GM23248 (cell line): Measurements from ENCODE around the gene ELOVL4. TPM values are rescaled to one million over a fixed set of nuclear protein-coding genes. Genes with fewer than 3 reads are reported as not detected.

Experiments
- DNase-seq: peaks from one replicate; pipeline ENCODE4 v3.0.0-alpha.2; 2015
- H2AFZ ChIP-seq: fragments of 200-600 bp; sonication (generic); 2 replicates; pipeline ENCODE4 v1.6.1; 2016; ENCODE audit warnings: antibody characterized with exemption
- H3F3A ChIP-seq: fragments of 200-600 bp; sonication (generic); 2 replicates; pipeline ENCODE4 v1.6.1; 2016; ENCODE audit warnings: mild to moderate bottlenecking, antibody characterized with exemption, mixed run types; ENCODE audit not compliant: insufficient read depth
- H3K27ac ChIP-seq: fragments of 200-600 bp; sonication (generic); 2 replicates; pipeline ENCODE4 v1.5.1; 2016; ENCODE audit warnings: mild to moderate bottlenecking
- H3K27me3 ChIP-seq: fragments of 200-600 bp; sonication (generic); replicated peaks from 2 replicates; pipeline ENCODE4 v1.6.1; 2016; ENCODE audit warnings: mild to moderate bottlenecking; ENCODE audit not compliant: insufficient read depth
- H3K36me3 ChIP-seq: fragments of 200-600 bp; sonication (generic); 2 replicates; pipeline ENCODE4 v1.6.1; 2016; ENCODE audit warnings: low read depth, mild to moderate bottlenecking
- H3K4me1 ChIP-seq: fragments of 200-600 bp; sonication (generic); 2 replicates; pipeline ENCODE4 v1.6.1; 2016; ENCODE audit warnings: mild to moderate bottlenecking; ENCODE audit not compliant: insufficient read depth
- H3K4me2 ChIP-seq: fragments of 200-600 bp; sonication (generic); one replicate; pipeline ENCODE4 v1.6.1; 2016; ENCODE audit warnings: mild to moderate bottlenecking; ENCODE audit not compliant: unreplicated experiment
- H3K4me3 ChIP-seq: fragments of 200-600 bp; sonication (generic); 2 replicates; pipeline ENCODE4 v1.5.1; 2016; ENCODE audit warnings: mild to moderate bottlenecking
- H3K79me2 ChIP-seq: fragments of 200-600 bp; sonication (generic); 2 replicates; pipeline ENCODE4 v1.6.1; 2016; ENCODE audit warnings: mild to moderate bottlenecking; ENCODE audit not compliant: insufficient read depth
- H3K9ac ChIP-seq: fragments of 200-600 bp; sonication (generic); 2 replicates; pipeline ENCODE4 v1.6.1; 2016; ENCODE audit warnings: mild to moderate bottlenecking
- H3K9me2 ChIP-seq: fragments of 200-600 bp; sonication (generic); 2 replicates; pipeline ENCODE4 v1.6.1; 2016; ENCODE audit warnings: mixed run types, mild to moderate bottlenecking, moderate library complexity; ENCODE audit not compliant: insufficient read depth
- H3K9me3 ChIP-seq: fragments of 200-600 bp; sonication (generic); one replicate; pipeline ENCODE4 v1.6.1; 2017; ENCODE audit warnings: low read depth
- H4K20me1 ChIP-seq: fragments of 200-600 bp; sonication (generic); 2 replicates; pipeline ENCODE4 v1.6.0; 2016; ENCODE audit not compliant: insufficient read depth
- EZH2 ChIP-seq: fragments of 200-600 bp; sonication (generic); IDR thresholded peaks from 2 replicates; pipeline ENCODE4 v1.6.1; 2018; ENCODE audit warnings: antibody characterized with exemption, mild to moderate bottlenecking; ENCODE audit not compliant: insufficient read depth, poor library complexity, severe bottlenecking
- EZH2phosphoT487 ChIP-seq: fragments of 200-600 bp; sonication (generic); IDR thresholded peaks from 2 replicates; pipeline ENCODE4 v1.6.1; 2018; ENCODE audit warnings: antibody characterized with exemption, moderate library complexity, mild to moderate bottlenecking, low read depth; ENCODE audit not compliant: insufficient read depth
- WGBS, 2 experiments: methylation state at CpG; one replicate each; pipeline ENCODE4 v1.1.6; 2015 to 2017; ENCODE audit warnings: low lambda C conversion rate in 2 of 2, low coverage in 1 of 2; ENCODE audit errors: missing lambda C conversion rate in 2 of 2; 5-methylcytosine and 5-hydroxymethylcytosine counted together
- in situ Hi-C: fragments of 300-500 bp; cut with MboI; formaldehyde crosslinking; loops from 2 replicates; pipeline ENCODE4 v1.15.0; 2020
- polyA plus RNA-seq: library from polyadenylated mRNA; unstranded; fragments of >200 nt; fragmentation: Nextera tagmentation; extraction: Ambion mirVana; gene quantifications from 2 replicates; pipeline ENCODE4 v1.2.1, GENCODE V29; 2016
- total RNA-seq: library from RNA; depleted of rRNA; stranded (reverse); fragments of >200 nt; shearing (Covaris generic); gene quantifications from 2 replicates; pipeline ENCODE4 v1.2.3, GENCODE V29; 2014

Gene ELOVL4
- total and polyA plus RNA-seq, 2 experiments from 2014 or later = 7.0 to 12.5 TPM

GRCh38 chr6:79895382-79896074, 51.8 kb downstream of the ELOVL4 start:
- TF ChIP-seq EZH2phosphoT487 = no peak
- TF ChIP-seq EZH2 = no peak
- no peaks in the 10 kb centered on the region for H3K79me2 ChIP-seq
- H3K4me3 ChIP-seq = no peak overlapping the region
- H3K36me3 ChIP-seq = no peaks in the 10 kb centered on the region
- DNase-seq = peak; percentile 57
- H3K9me3 ChIP-seq = no peaks in the 10 kb centered on the region
- no peak overlapping the region for H2AFZ ChIP-seq
- peaks cover 22% of the 10 kb centered on the region for H3F3A ChIP-seq
- no peaks in the 10 kb centered on the region for H3K9me2 ChIP-seq
- in situ Hi-C loops = no loop called here
- H3K27ac ChIP-seq = peak overlapping the region; percentile 34; the same call in 1 of the 2 replicates
- H3K27me3 ChIP-seq = no peaks in the 10 kb centered on the region
- H3K9ac ChIP-seq = no peak overlapping the region
- peak overlapping the region; percentile 15 for H3K4me2 ChIP-seq
- no peaks in the 10 kb centered on the region for H4K20me1 ChIP-seq
- H3K4me1 ChIP-seq = peaks cover 20% of the 10 kb centered on the region

- Histone ChIP-seq H4K20me1 (no peaks in the 10 kb centered on the region), H3K27ac (peak overlapping the region; percentile 34; the same call in 1 of the 2 replicates), H3K9me2 (no peaks in the 10 kb centered on the region), H3K9ac (no peak overlapping the region), H2AFZ (no peak overlapping the region; the same call in 1 of the 2 replicates), H3K4me2 (peak overlapping the region; percentile 15), H3K4me3 (no peak overlapping the region), H3F3A (peaks cover 22% of the 10 kb centered on the region), H3K79me2 (no peaks in the 10 kb centered on the region), H3K4me1 (peaks cover 20% of the 10 kb centered on the region), H3K9me3 (no peaks in the 10 kb centered on the region), H3K36me3 (no peaks in the 10 kb centered on the region), H3K27me3 (no peaks in the 10 kb centered on the region)
- no peak for TF ChIP-seq EZH2
- no peak for TF ChIP-seq EZH2phosphoT487
- in situ Hi-C loops = no loop called here
- DNase-seq = peak; percentile 45
- whole genome bisulfite sequencing, 2 experiments = 0 to 3% methylated on average over 1 of the region's 1 CpG
Measured at GRCh38 chr6:79894939-79895338, 52.4 kb downstream of the ELOVL4 start.

DNA sequence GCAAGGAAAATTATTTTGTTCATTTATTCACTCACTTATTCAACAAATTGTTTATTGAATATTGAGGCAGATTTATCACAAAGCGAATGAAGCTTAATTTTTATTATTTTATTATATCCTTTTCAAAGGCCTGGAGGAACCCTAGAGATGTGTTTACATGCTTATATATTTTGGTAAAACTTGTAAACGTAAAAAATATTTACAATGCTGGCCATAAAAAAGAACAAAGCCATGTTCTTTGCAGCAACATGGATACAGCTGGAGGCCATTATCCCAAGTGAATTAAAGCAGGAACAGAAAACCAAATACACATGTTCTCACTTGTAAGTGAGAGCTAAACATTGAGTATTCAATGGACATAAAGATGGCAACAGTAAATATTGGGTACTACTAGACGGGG, 58.8 kb downstream of the ELOVL4 start:
- in situ Hi-C loops = no loop called here
- 13 to 22% methylated on average over 2 to 3 of the region's 3 CpGs for WGBS, 2 experiments
- Histone ChIP-seq H3K9ac (no peak overlapping the region), H3K9me2 (no peaks in the 10 kb centered on the region), H4K20me1 (no peaks in the 10 kb centered on the region), H3K4me1 (no peaks in the 10 kb centered on the region), H3K36me3 (no peaks in the 10 kb centered on the region), H3K27ac (no peak overlapping the region), H3K9me3 (no peaks in the 10 kb centered on the region), H3F3A (no peaks in the 10 kb centered on the region), H3K27me3 (no peaks in the 10 kb centered on the region; the same call in 1 of the 2 replicates), H3K4me3 (no peak overlapping the region), H3K4me2 (no peak overlapping the region), H2AFZ (no peak overlapping the region), H3K79me2 (no peaks in the 10 kb centered on the region)
- no peak for DNase-seq
- TF ChIP-seq EZH2phosphoT487 (no peak), EZH2 (no peak)

DNA sequence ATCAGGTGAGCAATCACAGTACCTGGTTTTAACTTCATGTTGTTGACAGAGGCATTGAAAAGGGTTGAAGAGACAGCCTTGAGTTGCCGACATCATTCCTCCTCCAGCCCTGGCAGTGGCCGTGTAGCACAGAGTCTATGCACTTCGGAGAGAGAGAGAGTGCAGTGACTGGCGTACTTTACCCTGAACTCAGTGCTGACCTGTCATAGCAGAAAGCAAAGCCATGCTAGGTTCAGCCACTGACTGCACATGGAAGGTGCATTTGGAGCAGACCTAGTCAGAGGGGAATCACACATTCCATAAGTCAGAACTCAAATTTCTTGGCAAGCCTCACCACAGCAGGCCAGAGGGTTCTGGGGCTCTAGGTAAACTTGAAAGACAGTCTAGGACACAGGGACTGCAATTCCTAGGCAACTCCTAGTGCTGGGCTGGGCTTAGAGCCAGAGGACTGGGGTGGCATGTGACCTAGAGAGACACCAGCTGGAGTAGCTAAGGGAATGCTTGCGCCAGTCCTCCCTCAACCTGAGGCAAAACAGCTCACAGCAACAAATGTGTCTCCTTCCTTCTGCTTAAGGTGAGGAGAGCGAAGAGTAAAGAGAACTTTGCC, 69.1 kb downstream of the ELOVL4 start:
- H2AFZ ChIP-seq = no peak overlapping the region
- no peak overlapping the region for H3K4me2 ChIP-seq
- H3K4me1 ChIP-seq = peaks cover 19% of the 10 kb centered on the region
- H3K9me2 ChIP-seq = no peaks in the 10 kb centered on the region
- H3K9me3 ChIP-seq = no peaks in the 10 kb centered on the region
- no peak overlapping the region for H3K27ac ChIP-seq
- DNase-seq = no peak
- in situ Hi-C loops = no loop called here
- H3K79me2 ChIP-seq = no peaks in the 10 kb centered on the region
- 63 to 68% methylated on average over 6 of the region's 6 CpGs for WGBS, 2 experiments
- no peak overlapping the region for H3K4me3 ChIP-seq
- H4K20me1 ChIP-seq = no peaks in the 10 kb centered on the region
- no peaks in the 10 kb centered on the region; the same call in 1 of the 2 replicates for H3K27me3 ChIP-seq
- no peak for TF ChIP-seq EZH2
- TF ChIP-seq EZH2phosphoT487 = no peak
- no peaks in the 10 kb centered on the region for H3K36me3 ChIP-seq
- H3K9ac ChIP-seq = no peak overlapping the region
- peaks cover 11% of the 10 kb centered on the region for H3F3A ChIP-seq
